Measurements from ENCODE around the gene GLB1L3. TPM values are rescaled to one million over a fixed set of nuclear protein-coding genes. Genes with fewer than 3 reads are reported as not detected.

The GLB1L3 gene
- 10 to 100 TPM in 1 of 2 donors, 1 to 10 TPM in 1; 7.3 to 19.3 TPM for total RNA-seq

GRCh38 chr11:134275534-134276395 is at the start of gene GLB1L3:
GLB1L3 (plus strand) TSS chr11:134276379; CDS start chr11:134276741, 362 bp downstream.
- H3K36me3 Mint-ChIP-seq, result peaks cover 11 to 20% of the 10 kb centered on the region in 2 donors
- peak; percentile 76 to 78 for DNase-seq (ENCODE audit: low spot score in 2 of 2)
- ATAC-seq, result peak; percentile 83 to 88
- peak within 1 kb of the TSS; percentile 92 to 97 for H3K27ac Mint-ChIP-seq
- H3K9me3 Mint-ChIP-seq, result no peaks in the 10 kb centered on the region

- no peaks in the 10 kb centered on the region for H3K9me3 Mint-ChIP-seq
- ATAC-seq (no peak), DNase-seq (ENCODE audit: low spot score in 2 of 2) (no peak)
- peaks cover 17 to 34% of the 10 kb centered on the region in 2 donors for H3K36me3 Mint-ChIP-seq
- H3K27ac Mint-ChIP-seq, result no peak overlapping the region
Measured at GRCh38 chr11:134226806-134227325, 49.3 kb upstream of the GLB1L3 start.

- H3K36me3 Mint-ChIP-seq, result peaks cover 0 to 17% of the 10 kb centered on the region in 2 donors
- ATAC-seq (no peak), DNase-seq (ENCODE audit: low spot score in 2 of 2) (no peak)
- no peaks in the 10 kb centered on the region for H3K9me3 Mint-ChIP-seq
- no peak overlapping the region for H3K27ac Mint-ChIP-seq
Measured at GRCh38 chr11:134228625-134229024, 47.6 kb upstream of the GLB1L3 start.

- Mint-ChIP-seq H3K36me3 (peaks cover 0 to 12% of the 10 kb centered on the region in 2 donors), H3K27ac (peak overlapping the region; percentile 6 to 11), H3K9me3 (no peaks in the 10 kb centered on the region)
- DNase-seq (ENCODE audit: low spot score in 2 of 2) (no peak), ATAC-seq (no peak)
Measured at GRCh38 chr11:134229126-134229790, 46.9 kb upstream of the GLB1L3 start.

- no peaks in the 10 kb centered on the region for H3K9me3 Mint-ChIP-seq
- DNase-seq (ENCODE audit: low spot score in 2 of 2), result no peak
- peak overlapping the region in 1 of 2 donors; percentile 11 for H3K27ac Mint-ChIP-seq
- peaks cover 0 to 12% of the 10 kb centered on the region in 2 donors for H3K36me3 Mint-ChIP-seq
- ATAC-seq, result no peak
Measured at GRCh38 chr11:134230339-134230738, 45.8 kb upstream of the GLB1L3 start.

GRCh38 chr11:134231958-134232659 is 44.1 kb upstream of the GLB1L3 start:
- H3K27ac Mint-ChIP-seq, result no peak overlapping the region
- no peaks in the 10 kb centered on the region for H3K9me3 Mint-ChIP-seq
- DNase-seq (ENCODE audit: low spot score in 2 of 2) (no peak), ATAC-seq (no peak)
- peaks cover 0 to 4% of the 10 kb centered on the region in 2 donors for H3K36me3 Mint-ChIP-seq

GRCh38 chr11:134233729-134234179 is 42.4 kb upstream of the GLB1L3 start:
- peaks cover 0 to 4% of the 10 kb centered on the region in 2 donors for H3K36me3 Mint-ChIP-seq
- H3K27ac Mint-ChIP-seq, result no peak overlapping the region
- H3K9me3 Mint-ChIP-seq, result no peaks in the 10 kb centered on the region
- no peak for DNase-seq (ENCODE audit: low spot score in 2 of 2)
- ATAC-seq, result no peak

- no peak for ATAC-seq
- Mint-ChIP-seq H3K27ac (no peak overlapping the region), H3K9me3 (no peaks in the 10 kb centered on the region), H3K36me3 (peaks cover 0 to 4% of the 10 kb centered on the region in 2 donors)
- DNase-seq (ENCODE audit: low spot score in 2 of 2), result no peak
Measured at GRCh38 chr11:134235399-134235798, 40.8 kb upstream of the GLB1L3 start.

- H3K36me3 Mint-ChIP-seq, result no peaks in the 10 kb centered on the region
- DNase-seq (ENCODE audit: low spot score in 2 of 2), result no peak
- peak overlapping the region; percentile 12 to 54 for H3K27ac Mint-ChIP-seq
- ATAC-seq, result no peak
- no peaks in the 10 kb centered on the region for H3K9me3 Mint-ChIP-seq
Measured at GRCh38 chr11:134236834-134237556, 39.2 kb upstream of the GLB1L3 start.

GRCh38 chr11:134237557-134237922 is 38.6 kb upstream of the GLB1L3 start:
- ATAC-seq (no peak), DNase-seq (ENCODE audit: low spot score in 2 of 2) (no peak)
- H3K9me3 Mint-ChIP-seq, result no peaks in the 10 kb centered on the region
- H3K36me3 Mint-ChIP-seq, result no peaks in the 10 kb centered on the region
- H3K27ac Mint-ChIP-seq, result peak overlapping the region; percentile 12 to 66

- no peak for ATAC-seq
- no peaks in the 10 kb centered on the region for H3K36me3 Mint-ChIP-seq
- H3K27ac Mint-ChIP-seq, result peak overlapping the region in 1 of 2 donors; percentile 36
Measured at GRCh38 chr11:134238956-134239355, 37.2 kb upstream of the GLB1L3 start.

GRCh38 chr11:134240592-134240991 is 35.6 kb upstream of the GLB1L3 start:
- Mint-ChIP-seq H3K36me3 (no peaks in the 10 kb centered on the region), H3K27ac (no peak overlapping the region), H3K9me3 (no peaks in the 10 kb centered on the region)
- no peak for DNase-seq (ENCODE audit: low spot score in 2 of 2)
- ATAC-seq, result no peak

More at GRCh38 chr11:134238956-134239355, 37.2 kb upstream of the GLB1L3 start:
- no peaks in the 10 kb centered on the region for H3K9me3 Mint-ChIP-seq
- no peak for DNase-seq (ENCODE audit: low spot score in 2 of 2)

GRCh38 chr11:134242376-134242775 is 33.8 kb upstream of the GLB1L3 start:
- H3K36me3 Mint-ChIP-seq, result no peaks in the 10 kb centered on the region
- H3K27ac Mint-ChIP-seq, result peak overlapping the region; percentile 19 to 92
- no peak for ATAC-seq

GRCh38 chr11:134243913-134244312 is 32.3 kb upstream of the GLB1L3 start:
- no peak for DNase-seq (ENCODE audit: low spot score in 2 of 2)
- Mint-ChIP-seq H3K27ac (no peak overlapping the region), H3K9me3 (no peaks in the 10 kb centered on the region), H3K36me3 (peaks cover 0 to 4% of the 10 kb centered on the region in 2 donors)
- ATAC-seq, result no peak

More at GRCh38 chr11:134242376-134242775, 33.8 kb upstream of the GLB1L3 start:
- no peak for DNase-seq (ENCODE audit: low spot score in 2 of 2)
- H3K9me3 Mint-ChIP-seq, result no peaks in the 10 kb centered on the region

- Mint-ChIP-seq H3K27ac (no peak overlapping the region), H3K36me3 (peaks cover 0 to 4% of the 10 kb centered on the region in 2 donors), H3K9me3 (no peaks in the 10 kb centered on the region)
- ATAC-seq, result peak in 1 of 2 donors; percentile 56
- DNase-seq (ENCODE audit: low spot score in 2 of 2), result no peak
Measured at GRCh38 chr11:134244593-134244992, 31.6 kb upstream of the GLB1L3 start.

- H3K9me3 Mint-ChIP-seq, result no peaks in the 10 kb centered on the region
- H3K27ac Mint-ChIP-seq, result peak overlapping the region in 1 of 2 donors; percentile 49
- DNase-seq (ENCODE audit: low spot score in 2 of 2), result no peak
- ATAC-seq, result no peak
- peaks cover 0 to 4% of the 10 kb centered on the region in 2 donors for H3K36me3 Mint-ChIP-seq
Measured at GRCh38 chr11:134245434-134245833, 30.7 kb upstream of the GLB1L3 start.

Measured in activated naive CD4-positive, alpha-beta T cell treated with anti-CD3 and anti-CD28 coated beads, Interleukin-2, amount 50 U/mL, for 72 hours (primary cell).